K562 (cell line): Measurements from ENCODE around the gene NRDE2. TPM values are rescaled to one million over a fixed set of nuclear protein-coding genes. Genes with fewer than 3 reads are reported as not detected.

Experiments
- ARID1B ChIP-seq: fragments of 450-650 bp; IDR thresholded peaks from 2 replicates; pipeline ENCODE4 v1.6.1; 2016; ENCODE audit warnings: antibody characterized with exemption, mild to moderate bottlenecking, inconsistent platforms
- CBX2 ChIP-seq: fragments of 200-600 bp; sonication (generic); IDR thresholded peaks from one replicate; pipeline ENCODE4 v1.6.1; 2012; ENCODE audit warnings: mild to moderate bottlenecking, low read length, inconsistent platforms; ENCODE audit not compliant: insufficient read depth, poor library complexity, severe bottlenecking
- FOXA1 ChIP-seq: fragments of 450-650 bp; IDR thresholded peaks from 2 replicates; pipeline ENCODE4 v1.6.1; 2016; ENCODE audit warnings: mild to moderate bottlenecking, borderline replicate concordance
- FOXP1 ChIP-seq: sonication (generic); formaldehyde crosslinking; IDR thresholded peaks from 2 replicates; pipeline ENCODE4 v1.8.0; 2022; ENCODE audit warnings: mild to moderate bottlenecking, missing genetic modification reagents
- MTA2 ChIP-seq: fragments of 450-650 bp; IDR thresholded peaks from 2 replicates; pipeline ENCODE4 v1.6.1; 2016; ENCODE audit warnings: low read depth
- PML ChIP-seq: IDR thresholded peaks from 2 replicates; pipeline ENCODE4 v1.6.1; 2012; ENCODE audit warnings: low read length, inconsistent platforms
- RBM17 ChIP-seq: fragments of 200-400 bp; formaldehyde crosslinking; IDR thresholded peaks from 2 replicates; pipeline ENCODE4 v1.6.1; 2017; ENCODE audit warnings: low read depth, mild to moderate bottlenecking, low read length, borderline replicate concordance
- RBM39 ChIP-seq: fragments of 200-400 bp; formaldehyde crosslinking; optimal IDR thresholded peaks from 2 replicates; pipeline ENCODE3; 2018; ENCODE audit warnings: low read depth, low read length
- RFX5 ChIP-seq: IDR thresholded peaks from 2 replicates; pipeline ENCODE4 v1.6.1; 2011; ENCODE audit warnings: low read depth, mild to moderate bottlenecking, improper control_type of control experiment, low read length
- ZBTB1 ChIP-seq: sonication (generic); formaldehyde crosslinking; IDR thresholded peaks from 2 replicates; pipeline ENCODE4 v1.8.1; 2023; ENCODE audit warnings: missing genetic modification reagents, low read depth, mild to moderate bottlenecking, borderline replicate concordance
- ZNF518B ChIP-seq: fragments of 250-450 bp; sonication (Bioruptor Pico); IDR thresholded peaks from 2 replicates; pipeline ENCODE4 v1.5.0; 2021; ENCODE audit warnings: mild to moderate bottlenecking, moderate library complexity
- polyA plus RNA-seq, 8 experiments: library from polyadenylated mRNA; depleted of rRNA in 4 of 8; stranded (reverse) in 5 of 8; unstranded in 3 of 8; fragments of >200 nt; fragmentation: Nextera tagmentation in 2 of 8; fragmentation: Illumina TruSeq in 1 of 8; extraction: Ambion mirVana in 2 of 8; extraction: Trizol in 1 of 8; gene quantifications; 2 replicates each; pipeline versions ENCODE4 v1.2.1 to v1.2.3, GENCODE V29; 2011 to 2014; ENCODE audit warnings: inconsistent platforms in 1 of 8, missing spikeins in 1 of 8
- total RNA-seq, 7 experiments: library from RNA; depleted of rRNA in 6 of 7; stranded (reverse); fragments of >200 nt in 6 of 7; fragmentation: Illumina TruSeq in 2 of 7; extraction: Trizol in 2 of 7; gene quantifications; 2 replicates each; pipeline versions ENCODE4 v1.2.1 to v1.2.3, GENCODE V29; 2011 to 2021; ENCODE audit warnings: low replicate concordance in 1 of 7
- TF ChIP-seq, protein P1 (sequence below): sonication (generic); formaldehyde crosslinking; IDR thresholded peaks from 2 replicates; pipeline ENCODE4 v1.8.0; 2023; ENCODE audit warnings: mild to moderate bottlenecking, missing genetic modification reagents
- TF ChIP-seq, protein P2 (sequence below): fragments of 250-450 bp; sonication (Bioruptor Pico); IDR thresholded peaks from 2 replicates; pipeline ENCODE4 v1.8.0; 2022; ENCODE audit warnings: moderate library complexity, mild to moderate bottlenecking, inconsistent platforms

NRDE2 gene
- total and polyA plus RNA-seq, 9 of the 15 experiments (the other 6 are each of a cell fraction or from before 2014, with no cell fraction given): 3.3 to 15.0 (median 8.4) TPM

GRCh38 chr14:90331497-90332270 is at the start of gene NRDE2 (continued):
- TF ChIP-seq ZNF518B (no peak), RBM39 (no peak), MTA2 (no peak), FOXA1 (no peak), RBM17 (no peak), FOXP1 (0 out of 2 replicates have a peak, but pooled peaks have one; percentile 30), ZBTB1 (CRISPR knock-in tag) (peak; percentile 81), ARID1B (0 out of 2 replicates have a peak, but pooled peaks have one; percentile 8), CBX2 (no peak), RFX5 (no peak), PML (peak; percentile 52; the same call in 1 of the 2 replicates)
- TF ChIP-seq, protein P1, sequence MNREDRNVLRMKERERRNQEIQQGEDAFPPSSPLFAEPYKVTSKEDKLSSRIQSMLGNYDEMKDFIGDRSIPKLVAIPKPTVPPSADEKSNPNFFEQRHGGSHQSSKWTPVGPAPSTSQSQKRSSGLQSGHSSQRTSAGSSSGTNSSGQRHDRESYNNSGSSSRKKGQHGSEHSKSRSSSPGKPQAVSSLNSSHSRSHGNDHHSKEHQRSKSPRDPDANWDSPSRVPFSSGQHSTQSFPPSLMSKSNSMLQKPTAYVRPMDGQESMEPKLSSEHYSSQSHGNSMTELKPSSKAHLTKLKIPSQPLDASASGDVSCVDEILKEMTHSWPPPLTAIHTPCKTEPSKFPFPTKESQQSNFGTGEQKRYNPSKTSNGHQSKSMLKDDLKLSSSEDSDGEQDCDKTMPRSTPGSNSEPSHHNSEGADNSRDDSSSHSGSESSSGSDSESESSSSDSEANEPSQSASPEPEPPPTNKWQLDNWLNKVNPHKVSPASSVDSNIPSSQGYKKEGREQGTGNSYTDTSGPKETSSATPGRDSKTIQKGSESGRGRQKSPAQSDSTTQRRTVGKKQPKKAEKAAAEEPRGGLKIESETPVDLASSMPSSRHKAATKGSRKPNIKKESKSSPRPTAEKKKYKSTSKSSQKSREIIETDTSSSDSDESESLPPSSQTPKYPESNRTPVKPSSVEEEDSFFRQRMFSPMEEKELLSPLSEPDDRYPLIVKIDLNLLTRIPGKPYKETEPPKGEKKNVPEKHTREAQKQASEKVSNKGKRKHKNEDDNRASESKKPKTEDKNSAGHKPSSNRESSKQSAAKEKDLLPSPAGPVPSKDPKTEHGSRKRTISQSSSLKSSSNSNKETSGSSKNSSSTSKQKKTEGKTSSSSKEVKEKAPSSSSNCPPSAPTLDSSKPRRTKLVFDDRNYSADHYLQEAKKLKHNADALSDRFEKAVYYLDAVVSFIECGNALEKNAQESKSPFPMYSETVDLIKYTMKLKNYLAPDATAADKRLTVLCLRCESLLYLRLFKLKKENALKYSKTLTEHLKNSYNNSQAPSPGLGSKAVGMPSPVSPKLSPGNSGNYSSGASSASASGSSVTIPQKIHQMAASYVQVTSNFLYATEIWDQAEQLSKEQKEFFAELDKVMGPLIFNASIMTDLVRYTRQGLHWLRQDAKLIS (CRISPR knock-in tag): no peak
- TF ChIP-seq, protein P2, sequence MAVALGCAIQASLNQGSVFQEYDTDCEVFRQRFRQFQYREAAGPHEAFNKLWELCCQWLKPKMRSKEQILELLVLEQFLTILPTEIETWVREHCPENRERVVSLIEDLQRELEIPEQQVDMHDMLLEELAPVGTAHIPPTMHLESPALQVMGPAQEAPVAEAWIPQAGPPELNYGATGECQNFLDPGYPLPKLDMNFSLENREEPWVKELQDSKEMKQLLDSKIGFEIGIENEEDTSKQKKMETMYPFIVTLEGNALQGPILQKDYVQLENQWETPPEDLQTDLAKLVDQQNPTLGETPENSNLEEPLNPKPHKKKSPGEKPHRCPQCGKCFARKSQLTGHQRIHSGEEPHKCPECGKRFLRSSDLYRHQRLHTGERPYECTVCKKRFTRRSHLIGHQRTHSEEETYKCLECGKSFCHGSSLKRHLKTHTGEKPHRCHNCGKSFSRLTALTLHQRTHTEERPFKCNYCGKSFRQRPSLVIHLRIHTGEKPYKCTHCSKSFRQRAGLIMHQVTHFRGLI (CRISPR knock-in tag): peak; percentile 84
